SU-DHL-6 (cell line): ENCODE results near the gene PLCXD1.

Experiments
- H2AFZ ChIP-seq: fragments of 200-600 bp; sonication (generic); 2 replicates; pipeline ENCODE4 v1.6.1; 2014; ENCODE audit warnings: low read depth, mild to moderate bottlenecking, moderate library complexity, mixed read lengths, antibody characterized with exemption, low read length; ENCODE audit not compliant: severe bottlenecking
- H3F3A ChIP-seq: fragments of 200-600 bp; shearing (Covaris generic); 2 replicates; pipeline ENCODE4 v1.6.0; 2016; ENCODE audit warnings: antibody characterized with exemption, mild to moderate bottlenecking; ENCODE audit not compliant: insufficient read depth
- H3K27ac ChIP-seq: fragments of 200-600 bp; sonication (generic); 2 replicates; pipeline ENCODE4 v1.5.1; 2016; ENCODE audit warnings: low read depth, mild to moderate bottlenecking, low read length, moderate library complexity, mixed read lengths
- H3K27me3 ChIP-seq: fragments of 200-600 bp; sonication (generic), shearing (Covaris generic); 2 replicates; pipeline ENCODE4 v1.6.0; 2014; ENCODE audit warnings: mild to moderate bottlenecking, low read length
- H3K36me3 ChIP-seq: fragments of 200-600 bp; sonication (generic); 2 replicates; pipeline ENCODE4 v1.6.1; 2014; ENCODE audit warnings: mild to moderate bottlenecking, low read length, mixed read lengths
- H3K4me2 ChIP-seq: fragments of 300-600, 200-600 bp; shearing (Covaris generic), sonication (generic); 2 replicates; pipeline ENCODE4 v1.6.0; 2014; ENCODE audit warnings: low read length, low read depth, mild to moderate bottlenecking; ENCODE audit not compliant: poor library complexity, severe bottlenecking
- H3K4me3 ChIP-seq: fragments of 200-600 bp; sonication (generic); 2 replicates; pipeline ENCODE4 v1.5.1; 2014; ENCODE audit warnings: antibody characterized with exemption, low read length, mild to moderate bottlenecking, mixed read lengths; ENCODE audit not compliant: insufficient read depth, poor library complexity, severe bottlenecking
- H3K79me2 ChIP-seq: fragments of 200-600 bp; sonication (generic); 2 replicates; pipeline ENCODE4 v1.6.1; 2014; ENCODE audit warnings: mild to moderate bottlenecking, low read length, moderate library complexity; ENCODE audit not compliant: insufficient read depth
- H3K9ac ChIP-seq: fragments of 200-600 bp; sonication (generic); 2 replicates; pipeline ENCODE4 v1.7.0; 2014; ENCODE audit warnings: mild to moderate bottlenecking, low read length
- H3K9me2 ChIP-seq: fragments of 200-600 bp; sonication (generic); replicated peaks from 2 replicates; pipeline ENCODE4 v1.6.1; 2014; ENCODE audit warnings: low read length; ENCODE audit not compliant: insufficient read depth
- H3K9me3 ChIP-seq: fragments of 200-600 bp; sonication (generic); 2 replicates; pipeline ENCODE4 v1.6.1; 2014; ENCODE audit warnings: low read length, mixed read lengths; ENCODE audit not compliant: insufficient read depth
- H4K20me1 ChIP-seq: fragments of 200-600 bp; sonication (generic); 2 replicates; pipeline ENCODE4 v1.6.1; 2014; ENCODE audit warnings: low read depth, mild to moderate bottlenecking, antibody characterized with exemption, low read length, moderate library complexity, mixed read lengths
- EZH2phosphoT487 ChIP-seq: fragments of 200-600 bp; sonication (generic), shearing (Covaris generic); conservative IDR thresholded peaks from 2 replicates; pipeline ENCODE4 v1.6.1; 2018; ENCODE audit warnings: mild to moderate bottlenecking, antibody characterized with exemption, low read length, moderate library complexity, mixed read lengths
- TF ChIP-seq, protein P1 (sequence below): fragments of 200-600 bp; sonication (generic); IDR thresholded peaks from one replicate; pipeline ENCODE4 v1.5.1; 2017; ENCODE audit warnings: antibody characterized with exemption, mild to moderate bottlenecking, low read length, moderate library complexity; ENCODE audit not compliant: insufficient read depth, poor library complexity, severe bottlenecking

The PLCXD1 gene

DNA sequence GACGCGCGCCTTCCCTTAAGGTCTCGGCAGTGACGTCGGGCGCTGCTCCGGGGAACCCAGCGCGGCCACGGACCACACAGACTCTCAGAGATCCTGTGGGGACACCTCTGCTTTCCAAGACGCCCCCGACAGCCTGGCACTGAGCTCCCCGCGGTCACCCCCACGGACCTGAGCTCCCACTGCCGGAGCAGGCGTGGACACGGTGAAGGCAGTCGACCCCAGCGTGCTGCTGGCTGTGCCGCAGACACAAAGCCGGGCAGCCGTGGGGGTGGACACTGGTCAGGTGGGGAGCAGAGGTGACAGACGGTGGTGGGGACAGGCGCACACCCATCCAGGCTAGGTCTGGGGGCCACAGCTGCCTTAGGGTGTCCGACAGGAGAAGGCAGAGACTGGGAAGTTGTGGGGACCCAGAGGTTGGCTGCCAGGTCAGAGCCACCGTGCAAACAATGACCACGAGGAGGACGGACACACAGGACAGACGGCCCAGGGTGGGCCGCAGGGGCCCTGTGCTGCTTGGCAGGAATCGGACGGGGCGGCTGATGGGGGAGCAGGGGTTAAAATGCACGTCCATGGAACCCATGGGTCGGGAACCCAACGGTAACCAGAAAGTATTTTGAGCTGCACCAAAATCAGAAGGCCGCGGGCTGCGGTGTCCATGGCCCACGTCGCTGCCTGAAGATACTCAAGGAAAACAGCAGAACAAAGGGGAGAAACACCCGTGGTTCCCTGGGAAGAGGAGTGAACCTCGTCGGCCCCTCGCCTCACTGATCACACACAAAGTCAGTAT lies 54.0 kb downstream of the PLCXD1 start:
- Histone ChIP-seq H3K9ac (no peak overlapping the region), H3K36me3 (no peaks in the 10 kb centered on the region), H3F3A (no peaks in the 10 kb centered on the region), H4K20me1 (no peaks in the 10 kb centered on the region), H3K79me2 (no peaks in the 10 kb centered on the region), H3K9me2 (no peaks in the 10 kb centered on the region), H3K27ac (no peak overlapping the region), H2AFZ (no peak overlapping the region), H3K4me2 (no peak overlapping the region), H3K27me3 (no peaks in the 10 kb centered on the region), H3K4me3 (no peak overlapping the region), H3K9me3 (no peaks in the 10 kb centered on the region)
- no peak for TF ChIP-seq EZH2phosphoT487
- TF ChIP-seq, protein P1, sequence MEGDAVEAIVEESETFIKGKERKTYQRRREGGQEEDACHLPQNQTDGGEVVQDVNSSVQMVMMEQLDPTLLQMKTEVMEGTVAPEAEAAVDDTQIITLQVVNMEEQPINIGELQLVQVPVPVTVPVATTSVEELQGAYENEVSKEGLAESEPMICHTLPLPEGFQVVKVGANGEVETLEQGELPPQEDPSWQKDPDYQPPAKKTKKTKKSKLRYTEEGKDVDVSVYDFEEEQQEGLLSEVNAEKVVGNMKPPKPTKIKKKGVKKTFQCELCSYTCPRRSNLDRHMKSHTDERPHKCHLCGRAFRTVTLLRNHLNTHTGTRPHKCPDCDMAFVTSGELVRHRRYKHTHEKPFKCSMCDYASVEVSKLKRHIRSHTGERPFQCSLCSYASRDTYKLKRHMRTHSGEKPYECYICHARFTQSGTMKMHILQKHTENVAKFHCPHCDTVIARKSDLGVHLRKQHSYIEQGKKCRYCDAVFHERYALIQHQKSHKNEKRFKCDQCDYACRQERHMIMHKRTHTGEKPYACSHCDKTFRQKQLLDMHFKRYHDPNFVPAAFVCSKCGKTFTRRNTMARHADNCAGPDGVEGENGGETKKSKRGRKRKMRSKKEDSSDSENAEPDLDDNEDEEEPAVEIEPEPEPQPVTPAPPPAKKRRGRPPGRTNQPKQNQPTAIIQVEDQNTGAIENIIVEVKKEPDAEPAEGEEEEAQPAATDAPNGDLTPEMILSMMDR = no peak

DNA sequence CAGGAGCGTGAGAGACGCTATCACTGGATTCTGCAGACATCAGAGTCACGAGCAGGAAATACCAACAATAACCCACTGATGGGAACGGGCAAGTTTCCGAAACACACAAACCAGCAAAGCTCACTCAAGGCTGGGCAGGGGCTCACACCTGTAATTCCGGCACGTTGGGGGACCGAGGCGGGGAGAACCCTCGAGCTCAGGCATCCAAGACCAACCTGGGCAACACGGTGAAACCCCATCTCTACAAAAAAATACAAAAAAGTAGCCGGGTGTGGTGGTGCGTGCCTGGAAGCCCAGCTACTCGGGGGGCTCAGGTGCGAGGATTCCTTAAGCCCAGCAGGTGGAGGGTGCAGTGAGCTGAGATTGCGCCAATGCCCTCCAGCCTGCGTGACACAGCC lies 54.6 kb downstream of the PLCXD1 start:
- H3K36me3 ChIP-seq = no peaks in the 10 kb centered on the region
- no peak overlapping the region for H2AFZ ChIP-seq
- H3F3A ChIP-seq = no peaks in the 10 kb centered on the region
- H4K20me1 ChIP-seq = no peaks in the 10 kb centered on the region
- TF ChIP-seq EZH2phosphoT487 = no peak
- TF ChIP-seq, protein P1 = no peak
- H3K27ac ChIP-seq = no peak overlapping the region
- no peak overlapping the region for H3K9ac ChIP-seq
- H3K4me3 ChIP-seq = no peak overlapping the region
- H3K27me3 ChIP-seq = no peaks in the 10 kb centered on the region
- H3K9me2 ChIP-seq = no peaks in the 10 kb centered on the region
- H3K4me2 ChIP-seq = no peak overlapping the region
- H3K79me2 ChIP-seq = no peaks in the 10 kb centered on the region
- H3K9me3 ChIP-seq = no peaks in the 10 kb centered on the region

DNA sequence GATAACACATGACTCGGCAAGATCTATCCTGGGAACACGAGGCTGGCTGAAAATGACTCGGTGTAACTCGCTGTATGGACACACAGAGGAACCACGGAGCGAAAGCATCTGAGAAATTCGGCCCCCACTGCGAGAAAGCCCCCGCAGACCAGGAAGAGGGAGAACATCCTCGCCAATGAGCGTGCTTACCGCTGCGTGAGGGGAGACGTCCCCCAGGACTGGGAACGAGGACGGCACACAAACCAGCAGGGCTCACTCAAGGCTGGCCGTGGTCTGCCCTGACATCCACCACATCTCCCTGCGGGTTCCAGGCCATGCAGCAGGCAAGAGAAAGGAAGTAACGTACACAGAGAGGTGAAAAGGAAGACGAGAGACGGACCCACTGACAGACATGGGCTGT lies 55.0 kb downstream of the PLCXD1 start:
- Histone ChIP-seq H3K36me3 (no peaks in the 10 kb centered on the region), H3K27me3 (no peaks in the 10 kb centered on the region), H3K9me3 (no peaks in the 10 kb centered on the region), H3K9ac (no peak overlapping the region), H2AFZ (no peak overlapping the region), H3K4me3 (no peak overlapping the region), H3F3A (no peaks in the 10 kb centered on the region), H3K4me2 (no peak overlapping the region), H3K79me2 (no peaks in the 10 kb centered on the region), H4K20me1 (no peaks in the 10 kb centered on the region), H3K9me2 (no peaks in the 10 kb centered on the region), H3K27ac (no peak overlapping the region)
- TF ChIP-seq EZH2phosphoT487 = no peak
- TF ChIP-seq, protein P1 = no peak
